D721Med (cell line): Measurements from ENCODE around the gene ACBD6.

ENCODE experiments used
- DNase-seq: peaks from one replicate; pipeline ENCODE4 v3.0.0; 2011; ENCODE audit warnings: low spot score; ENCODE audit not compliant: insufficient read length
- FAIRE-seq: peaks from 2 replicates; lab custom pipeline; 2011; peaks lifted over from hg19 to GRCh38; lab: Jason Lieb, UNC
- TF ChIP-seq, protein P1 (sequence below): IDR thresholded peaks from 2 replicates; pipeline ENCODE4 v1.5.1; 2012; ENCODE audit warnings: mild to moderate bottlenecking, control low read depth; ENCODE audit not compliant: insufficient read depth; ENCODE audit errors: missing control alignments

Gene ACBD6

DNA sequence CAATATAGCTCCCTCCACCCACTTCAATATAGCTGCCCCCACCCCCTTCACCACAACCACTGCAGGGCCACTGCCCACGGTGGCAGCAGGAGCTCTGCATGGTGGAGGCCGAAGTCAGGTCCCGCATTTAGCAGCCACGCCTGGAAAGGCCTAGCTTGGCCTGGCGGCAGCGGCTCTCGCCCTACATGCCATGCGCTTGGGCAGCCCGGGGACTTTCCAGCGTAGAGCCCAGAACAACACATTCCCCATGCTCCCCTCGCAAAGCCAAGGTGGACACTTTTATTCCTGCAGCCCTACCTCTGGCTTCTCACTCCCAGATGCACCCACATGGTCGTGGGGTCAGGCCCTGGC, 235.2 kb downstream of the ACBD6 start:
- no peak for DNase-seq
- no peak for FAIRE-seq
- TF ChIP-seq, protein P1, sequence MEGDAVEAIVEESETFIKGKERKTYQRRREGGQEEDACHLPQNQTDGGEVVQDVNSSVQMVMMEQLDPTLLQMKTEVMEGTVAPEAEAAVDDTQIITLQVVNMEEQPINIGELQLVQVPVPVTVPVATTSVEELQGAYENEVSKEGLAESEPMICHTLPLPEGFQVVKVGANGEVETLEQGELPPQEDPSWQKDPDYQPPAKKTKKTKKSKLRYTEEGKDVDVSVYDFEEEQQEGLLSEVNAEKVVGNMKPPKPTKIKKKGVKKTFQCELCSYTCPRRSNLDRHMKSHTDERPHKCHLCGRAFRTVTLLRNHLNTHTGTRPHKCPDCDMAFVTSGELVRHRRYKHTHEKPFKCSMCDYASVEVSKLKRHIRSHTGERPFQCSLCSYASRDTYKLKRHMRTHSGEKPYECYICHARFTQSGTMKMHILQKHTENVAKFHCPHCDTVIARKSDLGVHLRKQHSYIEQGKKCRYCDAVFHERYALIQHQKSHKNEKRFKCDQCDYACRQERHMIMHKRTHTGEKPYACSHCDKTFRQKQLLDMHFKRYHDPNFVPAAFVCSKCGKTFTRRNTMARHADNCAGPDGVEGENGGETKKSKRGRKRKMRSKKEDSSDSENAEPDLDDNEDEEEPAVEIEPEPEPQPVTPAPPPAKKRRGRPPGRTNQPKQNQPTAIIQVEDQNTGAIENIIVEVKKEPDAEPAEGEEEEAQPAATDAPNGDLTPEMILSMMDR: no peak

GRCh38 chr1:180266275-180267210, 235.8 kb downstream of the ACBD6 start:
- TF ChIP-seq, protein P1: no peak
- DNase-seq (no peak), FAIRE-seq (no peak)

DNA sequence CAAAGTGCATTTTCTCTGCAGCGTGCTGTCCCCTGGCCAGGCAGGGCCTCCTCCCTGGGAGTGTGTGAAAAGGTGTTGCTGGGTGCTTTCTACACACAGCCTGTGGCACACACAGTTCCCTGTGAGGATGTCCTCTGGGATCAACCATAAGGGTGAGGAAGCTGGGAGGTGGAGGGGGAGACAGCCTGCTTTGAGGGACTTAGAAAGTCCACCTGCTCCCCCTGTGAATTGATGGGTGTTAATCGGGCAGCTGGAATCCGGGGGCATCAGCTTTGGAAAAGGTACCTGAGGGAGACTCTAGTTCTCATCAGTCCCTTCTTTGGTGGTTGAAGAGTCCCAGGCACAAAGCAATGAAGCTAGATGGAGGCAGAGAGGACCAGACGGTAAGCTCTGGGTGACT, 236.5 kb downstream of the ACBD6 start:
- TF ChIP-seq, protein P1: no peak
- FAIRE-seq (no peak), DNase-seq (no peak)

DNA sequence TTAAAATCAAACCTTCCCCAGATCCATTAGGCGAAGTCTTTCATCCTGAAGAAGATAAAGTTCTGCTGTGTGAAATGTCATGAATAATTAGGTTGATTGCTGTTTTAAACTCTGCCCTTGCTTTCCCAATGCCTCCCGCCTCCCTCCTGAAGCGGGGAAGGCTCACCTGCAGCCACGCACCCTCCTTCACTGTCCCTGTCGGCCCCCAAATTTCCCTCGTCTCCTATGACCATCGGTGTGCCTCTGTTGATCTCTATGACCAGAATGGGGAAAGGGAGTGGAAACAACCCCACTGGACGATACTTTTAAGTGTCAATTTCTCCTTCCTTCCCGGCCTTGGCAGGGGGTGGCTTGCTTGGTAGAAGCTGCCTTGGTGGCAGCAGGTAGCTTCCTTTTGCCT, 237.2 kb downstream of the ACBD6 start:
- FAIRE-seq (no peak), DNase-seq (no peak)
- TF ChIP-seq, protein P1: no peak

DNA sequence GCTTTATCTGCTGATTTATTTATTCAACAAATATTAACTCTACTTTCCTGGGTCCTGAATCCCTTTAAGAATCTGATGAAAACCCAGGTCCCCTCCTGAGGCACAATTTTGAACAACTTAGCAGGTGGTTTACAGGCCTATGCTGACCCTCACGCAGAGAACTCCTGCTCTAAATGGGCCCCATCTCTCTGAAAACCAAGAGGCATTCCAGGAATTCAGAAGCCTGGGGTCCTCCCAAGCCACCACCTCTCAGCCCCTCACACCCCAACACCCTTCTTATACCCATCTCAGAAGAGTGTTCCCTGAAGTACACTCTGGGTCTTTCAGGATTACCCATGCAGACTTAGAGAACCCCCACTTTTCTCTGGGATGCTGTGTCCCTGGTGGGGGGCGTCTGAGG, 237.8 kb downstream of the ACBD6 start:
- FAIRE-seq: no peak
- TF ChIP-seq, protein P1: no peak
- no peak for DNase-seq

DNA sequence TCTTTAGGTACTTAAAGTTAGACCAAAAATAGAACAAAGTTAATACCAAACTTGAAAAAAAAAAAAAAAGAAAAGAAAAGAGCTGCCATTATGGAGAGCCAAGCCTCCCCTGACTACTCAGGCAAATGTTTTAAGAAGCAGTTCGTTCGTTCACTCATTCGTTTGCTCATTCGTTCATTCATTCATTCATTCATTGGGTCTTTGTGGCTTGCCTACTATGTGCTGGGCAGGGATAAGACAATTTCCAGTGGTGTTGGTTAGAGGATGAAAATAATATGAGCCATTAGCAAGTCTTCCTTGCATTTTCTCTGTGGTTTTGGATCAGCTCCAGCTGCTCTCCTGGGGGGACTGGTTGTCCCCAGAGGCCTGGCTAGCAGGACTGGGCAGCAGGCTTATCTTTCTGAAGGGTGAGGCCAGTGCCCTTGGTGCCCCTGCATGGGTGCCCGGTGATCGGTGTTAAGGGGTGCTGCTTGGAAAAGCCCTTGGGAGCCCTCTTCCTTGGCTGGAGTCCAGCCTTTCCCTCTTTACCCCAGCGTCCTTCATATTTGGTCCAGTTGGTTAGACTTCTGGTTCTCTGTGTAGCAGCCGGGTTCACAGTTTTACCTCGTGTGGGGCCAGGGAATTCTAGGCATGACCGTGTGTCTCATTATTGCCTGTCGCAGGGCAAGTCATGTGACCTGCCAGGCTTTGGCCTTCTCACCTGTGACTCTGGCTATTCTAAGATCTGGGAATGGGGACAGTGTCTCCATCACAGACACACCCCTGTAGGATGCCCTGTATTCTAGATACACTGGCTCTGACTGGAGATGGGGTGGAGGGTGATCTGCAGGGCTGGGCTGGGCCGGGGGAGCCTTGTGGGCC, 239.5 kb downstream of the ACBD6 start:
- TF ChIP-seq, protein P1: no peak
- FAIRE-seq (no peak), DNase-seq (no peak)
